22Rv1 (cell line): ENCODE results near the gene CMBL.

ENCODE experiments used
- ZFX ChIP-seq: fragments of 450-650 bp; IDR thresholded peaks from 2 replicates; pipeline ENCODE4 v1.6.1; 2017; ENCODE audit warnings: antibody characterized with exemption, borderline replicate concordance
- TF ChIP-seq, protein P1 (sequence below): fragments of 450-650 bp; IDR thresholded peaks from 2 replicates; pipeline ENCODE4 v1.5.1; 2017; ENCODE audit warnings: mild to moderate bottlenecking

DNA sequence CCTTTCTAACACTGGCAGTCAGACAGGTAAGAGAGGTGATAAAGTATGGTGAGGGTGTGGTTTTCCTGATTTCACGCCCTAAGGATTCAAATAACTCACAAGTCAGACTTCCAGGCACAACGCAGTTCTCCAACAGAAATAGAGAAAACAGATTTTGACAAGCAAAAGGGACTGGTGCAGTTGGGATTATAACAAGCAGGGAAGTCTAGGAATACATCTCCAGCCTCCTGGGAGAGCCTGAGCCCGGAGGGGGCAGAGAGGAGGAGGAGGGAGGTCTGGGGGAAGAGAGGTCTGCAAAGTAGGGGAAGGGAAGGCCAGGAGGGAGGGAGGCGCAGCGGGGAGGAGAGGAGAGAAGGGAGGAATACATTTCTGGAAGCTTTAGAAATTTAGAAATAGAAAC lies 1.6 kb downstream of the CMBL start:
- TF ChIP-seq, protein P1, sequence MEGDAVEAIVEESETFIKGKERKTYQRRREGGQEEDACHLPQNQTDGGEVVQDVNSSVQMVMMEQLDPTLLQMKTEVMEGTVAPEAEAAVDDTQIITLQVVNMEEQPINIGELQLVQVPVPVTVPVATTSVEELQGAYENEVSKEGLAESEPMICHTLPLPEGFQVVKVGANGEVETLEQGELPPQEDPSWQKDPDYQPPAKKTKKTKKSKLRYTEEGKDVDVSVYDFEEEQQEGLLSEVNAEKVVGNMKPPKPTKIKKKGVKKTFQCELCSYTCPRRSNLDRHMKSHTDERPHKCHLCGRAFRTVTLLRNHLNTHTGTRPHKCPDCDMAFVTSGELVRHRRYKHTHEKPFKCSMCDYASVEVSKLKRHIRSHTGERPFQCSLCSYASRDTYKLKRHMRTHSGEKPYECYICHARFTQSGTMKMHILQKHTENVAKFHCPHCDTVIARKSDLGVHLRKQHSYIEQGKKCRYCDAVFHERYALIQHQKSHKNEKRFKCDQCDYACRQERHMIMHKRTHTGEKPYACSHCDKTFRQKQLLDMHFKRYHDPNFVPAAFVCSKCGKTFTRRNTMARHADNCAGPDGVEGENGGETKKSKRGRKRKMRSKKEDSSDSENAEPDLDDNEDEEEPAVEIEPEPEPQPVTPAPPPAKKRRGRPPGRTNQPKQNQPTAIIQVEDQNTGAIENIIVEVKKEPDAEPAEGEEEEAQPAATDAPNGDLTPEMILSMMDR: no peak
- TF ChIP-seq ZFX: no peak
